CD4-positive, alpha-beta memory T cell (primary cell): ENCODE measurements around the gene POLR2E. TPM values are rescaled to one million over a fixed set of nuclear protein-coding genes. Genes with fewer than 3 reads are reported as not detected.

ENCODE experiments used
- CTCF ChIA-PET: fragments of 350-600 bp; sonication (Branson Sonifier 250); formaldehyde crosslinking; loops from one replicate; lab custom pipeline; 2021; ENCODE audit warnings: inconsistent platforms; ENCODE audit not compliant: partially characterized antibody; lab: Charles Lee
- POLR2A ChIA-PET: fragments of 350-600 bp; sonication (Branson Sonifier 250); formaldehyde crosslinking; loops from one replicate; lab custom pipeline; 2021; ENCODE audit not compliant: partially characterized antibody; lab: Charles Lee
- DNase-seq, 5 donors: peaks; one replicate each; pipeline versions ENCODE4 v3.0.0 to v3.0.0-alpha.2; 2020 to 2022; ENCODE audit warnings: mixed read lengths in 1 of 5
- H3K27ac ChIP-seq: one replicate; pipeline ENCODE4 v1.7.0; 2013; ENCODE audit warnings: low read depth, low read length
- H3K27me3 ChIP-seq: 2 replicates; pipeline ENCODE4 v1.7.0; 2013; ENCODE audit warnings: mild to moderate bottlenecking, low read length, moderate library complexity; ENCODE audit not compliant: insufficient read depth
- H3K36me3 ChIP-seq: 2 replicates; pipeline ENCODE4 v1.7.0; 2013; ENCODE audit warnings: mild to moderate bottlenecking, low read length, moderate library complexity; ENCODE audit not compliant: insufficient read depth
- H3K4me1 ChIP-seq: 2 replicates; pipeline ENCODE4 v1.7.0; 2013; ENCODE audit warnings: mild to moderate bottlenecking, low read length, moderate library complexity; ENCODE audit not compliant: insufficient read depth
- H3K4me3 ChIP-seq, 2 donors: one replicate each; pipeline ENCODE4 v1.7.0; 2013; ENCODE audit warnings: low read length in 2 of 2, mild to moderate bottlenecking in 1 of 2
- H3K9me3 ChIP-seq, 2 donors: one replicate each; pipeline ENCODE4 v1.7.0; 2013; ENCODE audit warnings: low read length in 2 of 2, control low read depth in 1 of 2; ENCODE audit not compliant: control insufficient read depth in 1 of 2
- H3K27ac Mint-ChIP-seq, 7 donors: one replicate each; pipeline ENCODE4 v1.8.0; 2020 to 2021; ENCODE audit warnings: mixed read lengths in 7 of 7, mild to moderate bottlenecking in 6 of 7, inconsistent platforms in 3 of 7, moderate library complexity in 3 of 7
- H3K27me3 Mint-ChIP-seq, 2 donors: one replicate each; pipeline ENCODE4 v1.8.0; 2020 to 2021; ENCODE audit warnings: mixed read lengths in 2 of 2
- H3K36me3 Mint-ChIP-seq, 2 donors: one replicate each; pipeline ENCODE4 v1.8.0; 2020 to 2021; ENCODE audit warnings: mixed read lengths in 2 of 2, inconsistent platforms in 1 of 2, mild to moderate bottlenecking in 1 of 2
- H3K4me1 Mint-ChIP-seq, 4 donors: one replicate each; pipeline ENCODE4 v1.8.0; 2020 to 2021; ENCODE audit warnings: mixed read lengths in 4 of 4, mild to moderate bottlenecking in 1 of 4
- H3K4me3 Mint-ChIP-seq, 8 donors: one replicate each; pipeline ENCODE4 v1.8.0; 2020 to 2021; ENCODE audit warnings: mixed read lengths in 8 of 8, mild to moderate bottlenecking in 7 of 8, moderate library complexity in 6 of 8, inconsistent platforms in 3 of 8
- H3K9me3 Mint-ChIP-seq, 8 donors: one replicate each; pipeline ENCODE4 v1.8.0; 2020 to 2021; ENCODE audit warnings: mixed read lengths in 8 of 8, mild to moderate bottlenecking in 5 of 8, inconsistent platforms in 3 of 8, moderate library complexity in 1 of 8
- intact Hi-C: fragments of 100-400 bp; cut with micrococcal nuclease; formaldehyde crosslinking; loops from one replicate; pipeline ENCODE4 v1.15.1; 2023
- polyA plus RNA-seq, 2 donors: library from polyadenylated mRNA; unstranded; fragments of 300-500 nt; fragmentation: Illumina TruSeq; gene quantifications; one replicate each; pipeline ENCODE4 v1.2.3, GENCODE V29; 2021
- total RNA-seq, 2 experiments: library from RNA; stranded (reverse); gene quantifications; one replicate each; pipeline ENCODE4 v1.2.3, GENCODE V29; 2021

POLR2E gene
- total and polyA plus RNA-seq, 4 experiments from 2014 or later = 76.0 to 197 (median 124) TPM

GRCh38 chr19:1111641-1112267, 16.6 kb upstream of the POLR2E start:
- H3K9me3 Mint-ChIP-seq = no peaks in the 10 kb centered on the region
- intact Hi-C loops = loop anchor here (5.0 kb wide), 1 partner anchor 81 kb away; no protein-coding TSS in a partner anchor
- H3K4me1 Mint-ChIP-seq = peaks cover 0 to 3% (median under 1%) of the 10 kb centered on the region in 4 donors
- H3K27me3 Mint-ChIP-seq = no peaks in the 10 kb centered on the region
- H3K4me3 Mint-ChIP-seq = no peak overlapping the region
- CTCF ChIA-PET = interaction anchor here (0.9 to 2.8 kb wide), 3 partner anchors 18 to 82 kb away, joined by 3 to 45 read pairs (median 5); no protein-coding TSS in a partner anchor
- peaks cover 6% of the 10 kb centered on the region for H3K4me1 ChIP-seq
- POLR2A ChIA-PET = interaction anchor here (0.5 to 1.6 kb wide), 8 partner anchors 18 to 80 kb away, joined by 3 to 6 read pairs (median 3); no protein-coding TSS in a partner anchor
- no peak overlapping the region for H3K27ac Mint-ChIP-seq
- DNase-seq = no peak
- no peak overlapping the region for H3K27ac ChIP-seq
- peaks cover 32% of the 10 kb centered on the region for H3K36me3 ChIP-seq
- H3K4me3 ChIP-seq = no peak overlapping the region
- no peaks in the 10 kb centered on the region for H3K9me3 ChIP-seq
- H3K27me3 ChIP-seq = no peaks in the 10 kb centered on the region
- peaks cover 0 to 20% of the 10 kb centered on the region in 2 donors for H3K36me3 Mint-ChIP-seq

DNA sequence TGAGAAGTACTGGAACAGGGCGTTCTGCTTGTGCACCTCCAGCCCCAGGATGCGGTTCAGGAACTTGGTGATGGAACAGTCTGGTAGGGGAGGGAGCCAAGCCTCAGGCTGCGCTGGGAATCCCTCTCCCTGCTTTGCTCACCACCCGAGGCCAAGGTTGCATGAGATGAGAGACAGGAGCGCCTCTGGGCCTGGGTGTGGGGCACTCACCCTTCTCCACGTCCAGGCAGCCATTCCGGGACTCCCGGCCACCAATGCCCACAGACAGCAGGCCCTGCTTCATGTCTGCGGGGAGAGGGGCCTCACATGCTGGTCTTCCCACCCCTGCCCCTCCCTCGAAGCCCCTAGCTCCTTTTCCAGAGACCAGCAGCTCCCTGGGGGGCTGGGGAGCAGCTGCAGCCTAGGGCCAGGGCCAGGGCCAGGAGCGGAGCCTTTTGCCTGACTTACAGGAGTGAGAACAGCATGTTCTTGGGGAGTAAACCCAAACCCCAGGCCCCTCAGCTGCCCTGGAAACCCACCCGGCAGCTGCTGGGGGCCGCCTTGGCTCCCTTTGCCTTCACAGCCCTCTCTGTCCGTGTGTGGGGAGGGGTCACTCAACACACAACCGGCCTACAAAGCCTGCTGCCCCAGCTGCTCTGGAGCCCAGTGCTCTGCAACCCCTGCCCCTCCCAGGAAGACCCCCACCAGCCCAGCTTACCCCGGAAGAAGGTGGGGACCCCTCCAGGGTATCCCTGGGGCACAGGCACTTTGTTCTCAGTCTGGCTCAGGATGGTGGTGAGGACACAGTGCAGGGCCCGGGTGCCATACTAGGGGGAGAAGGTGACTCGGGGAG, 15.8 kb upstream of the POLR2E start:
- Mint-ChIP-seq H3K36me3 (peaks cover 0 to 23% of the 10 kb centered on the region in 2 donors), H3K9me3 (peaks cover 0 to under 1% (median 0%) of the 10 kb centered on the region in 8 donors), H3K4me3 (no peak overlapping the region), H3K4me1 (peaks cover 0 to 5% (median 2%) of the 10 kb centered on the region in 4 donors), H3K27ac (peak overlapping the region in 1 of 7 donors; percentile 32), H3K27me3 (no peaks in the 10 kb centered on the region)
- H3K27me3 ChIP-seq = no peaks in the 10 kb centered on the region
- peaks cover 26% of the 10 kb centered on the region for H3K36me3 ChIP-seq
- CTCF ChIA-PET = interaction anchor here (0.7 to 2.8 kb wide), 3 partner anchors 23 to 84 kb away, joined by 3 to 45 read pairs (median 3); no protein-coding TSS in a partner anchor
- intact Hi-C loops = loop anchor here (5.0 kb wide), 1 partner anchor 81 kb away; no protein-coding TSS in a partner anchor
- no peaks in the 10 kb centered on the region for H3K9me3 ChIP-seq
- peaks cover 6% of the 10 kb centered on the region for H3K4me1 ChIP-seq
- DNase-seq = peak in 1 of 5 donors; percentile 33
- POLR2A ChIA-PET = interaction anchor here (0.5 to 1.6 kb wide), 6 partner anchors 17 to 35 kb away, joined by 3 to 6 read pairs (median 3); no protein-coding TSS in a partner anchor
- H3K4me3 ChIP-seq = no peak overlapping the region
- no peak overlapping the region for H3K27ac ChIP-seq

GRCh38 chr19:1109697-1110671, 14.8 kb upstream of the POLR2E start:
- Histone ChIP-seq H3K27me3 (no peaks in the 10 kb centered on the region), H3K36me3 (peaks cover 22% of the 10 kb centered on the region), H3K27ac (no peak overlapping the region), H3K4me3 (no peak overlapping the region), H3K9me3 (no peaks in the 10 kb centered on the region), H3K4me1 (peaks cover 11% of the 10 kb centered on the region)
- ChIA-PET POLR2A (interaction anchor here (47.8 kb wide), 1 partner anchor 47 kb away, joined by 3893 read pairs; the partner anchor contains the start of genes ABCA7 and ARHGAP45), CTCF (no interaction called here)
- peak overlapping the region in 1 of 8 donors; percentile 52 for H3K4me3 Mint-ChIP-seq
- no peak for DNase-seq
- peaks cover 0 to 8% (median 4%) of the 10 kb centered on the region in 4 donors for H3K4me1 Mint-ChIP-seq
- intact Hi-C loops = loop anchor here (5.0 kb wide), 1 partner anchor 82 kb away; no protein-coding TSS in a partner anchor
- peaks cover 0 to 5% (median 0%) of the 10 kb centered on the region in 8 donors for H3K9me3 Mint-ChIP-seq
- peak overlapping the region in 1 of 7 donors; percentile 32 for H3K27ac Mint-ChIP-seq
- peaks cover 0 to 24% of the 10 kb centered on the region in 2 donors for H3K36me3 Mint-ChIP-seq
- no peaks in the 10 kb centered on the region for H3K27me3 Mint-ChIP-seq

DNA sequence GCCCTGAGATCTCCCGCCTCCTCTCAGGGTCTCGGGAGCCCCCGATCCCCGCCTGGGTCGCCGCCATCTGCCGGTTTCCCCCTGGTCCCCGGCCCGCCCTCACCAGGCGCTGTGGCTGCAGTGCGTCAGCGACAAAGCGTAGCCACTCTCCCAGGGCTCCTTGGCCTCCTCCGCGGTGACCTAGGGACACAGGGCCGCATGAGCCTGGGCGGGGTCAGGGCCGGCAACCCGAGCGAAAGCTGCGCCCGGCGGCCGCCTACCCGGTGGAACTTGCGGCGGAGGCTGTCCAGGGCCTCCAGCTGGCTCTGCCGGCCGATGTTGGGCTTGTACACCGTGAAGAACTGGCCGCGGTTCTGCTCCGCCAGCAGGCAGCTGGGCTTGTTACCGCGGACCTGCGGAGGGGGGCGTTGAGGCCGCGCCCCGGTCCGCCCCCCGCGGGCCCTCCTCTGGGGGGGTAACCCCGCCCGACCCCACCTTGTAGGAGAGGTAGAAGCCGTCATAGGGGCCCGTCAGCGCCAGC, 13.9 kb upstream of the POLR2E start:
- Histone ChIP-seq H3K4me3 (no peak overlapping the region), H3K27ac (no peak overlapping the region), H3K9me3 (no peaks in the 10 kb centered on the region), H3K4me1 (peaks cover 12% of the 10 kb centered on the region), H3K27me3 (no peaks in the 10 kb centered on the region), H3K36me3 (peaks cover 20% of the 10 kb centered on the region)
- H3K27ac Mint-ChIP-seq = peak overlapping the region in 1 of 7 donors; percentile 32
- intact Hi-C loops = no loop called here
- peak in 1 of 5 donors; percentile 38 for DNase-seq
- H3K4me3 Mint-ChIP-seq = no peak overlapping the region
- peaks cover 0 to 20% of the 10 kb centered on the region in 2 donors for H3K36me3 Mint-ChIP-seq
- ChIA-PET CTCF (no interaction called here), POLR2A (interaction anchor here (1.0 to 47.8 kb wide), 2 partner anchors 14 to 46 kb away, joined by 3 to 3893 read pairs; partner anchors contain the start of genes ABCA7, ARHGAP45 and POLR2E)
- H3K27me3 Mint-ChIP-seq = no peaks in the 10 kb centered on the region
- H3K4me1 Mint-ChIP-seq = peaks cover 0 to 8% (median 4%) of the 10 kb centered on the region in 4 donors
- peaks cover 0 to 6% (median 0%) of the 10 kb centered on the region in 8 donors for H3K9me3 Mint-ChIP-seq

DNA sequence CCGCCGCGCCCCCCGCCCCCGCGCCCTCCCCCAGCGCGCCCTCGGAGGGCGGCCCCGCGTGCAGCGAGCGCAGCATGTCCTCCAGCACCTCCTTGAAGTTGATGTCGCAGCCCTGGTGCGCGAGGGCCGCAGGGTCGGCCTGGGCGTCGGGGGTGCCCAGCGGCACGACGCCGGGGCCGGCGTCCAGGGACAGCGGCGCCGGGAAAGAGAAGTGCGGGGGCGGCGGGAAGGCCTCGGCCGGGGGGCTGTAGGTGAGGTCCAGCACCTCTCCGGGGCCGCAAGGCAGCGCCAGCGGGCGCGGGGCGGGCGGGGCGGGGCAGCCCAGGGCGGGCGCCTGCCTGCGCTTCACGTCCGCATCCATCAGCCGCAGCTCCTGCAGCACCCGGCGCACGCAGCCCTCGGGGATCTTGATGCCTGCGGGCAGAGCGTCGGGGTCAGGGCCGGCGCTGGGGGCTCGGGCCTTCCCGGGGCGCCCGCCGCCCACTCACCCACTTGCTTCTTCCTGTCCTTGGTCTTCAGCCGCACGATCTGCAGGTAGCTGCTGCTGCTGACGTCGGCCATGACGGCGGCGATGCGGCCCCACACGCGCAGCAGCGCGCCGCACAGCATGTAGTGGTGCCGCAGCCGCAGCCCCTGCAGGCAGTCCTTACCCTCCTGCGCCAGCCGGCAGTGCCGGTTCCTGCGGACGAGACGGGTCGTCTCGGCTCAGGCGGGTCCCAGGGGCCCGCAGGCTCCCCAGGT, 13.3 kb upstream of the POLR2E start:
- no peak overlapping the region for H3K27ac ChIP-seq
- no peak for DNase-seq
- peaks cover 16% of the 10 kb centered on the region for H3K36me3 ChIP-seq
- H3K27ac Mint-ChIP-seq = no peak overlapping the region
- no peaks in the 10 kb centered on the region for H3K27me3 Mint-ChIP-seq
- H3K4me1 Mint-ChIP-seq = peaks cover 1 to 11% (median 7%) of the 10 kb centered on the region in 4 donors
- H3K36me3 Mint-ChIP-seq = peaks cover 0 to 19% of the 10 kb centered on the region in 2 donors
- H3K9me3 ChIP-seq = no peaks in the 10 kb centered on the region
- ChIA-PET POLR2A (interaction anchor here (1.0 to 47.8 kb wide), 3 partner anchors 14 to 45 kb away, joined by 3 to 3893 read pairs (median 5); partner anchors contain the start of genes ABCA7, ARHGAP45 and POLR2E), CTCF (no interaction called here)
- no peaks in the 10 kb centered on the region for H3K27me3 ChIP-seq
- peaks cover 0 to 6% (median 0%) of the 10 kb centered on the region in 8 donors for H3K9me3 Mint-ChIP-seq
- H3K4me3 Mint-ChIP-seq = no peak overlapping the region
- no peak overlapping the region for H3K4me3 ChIP-seq
- H3K4me1 ChIP-seq = peaks cover 9% of the 10 kb centered on the region
- intact Hi-C loops = no loop called here
